Lung (tissue), 12 donors: ENCODE results near the gene FAM120B. TPM values are rescaled to one million over a fixed set of nuclear protein-coding genes. Genes with fewer than 3 reads are reported as not detected.

ENCODE experiments used
- ATAC-seq: fragments of 200-7000 bp; cut with Tn5 transposase; one replicate; pipeline ENCODE4 v1.9.1; 2020; ENCODE audit warnings: moderate number of reproducible peaks; ENCODE audit not compliant: insufficient read depth, low FRiP score
- DNase-seq, 3 donors: peaks; one replicate each; pipeline ENCODE4 v3.0.0-alpha.2; 2013 to 2017
- H3K27ac ChIP-seq, 2 donors: one replicate each; pipeline ENCODE4 v1.5.1; 2013; ENCODE audit warnings: mild to moderate bottlenecking in 2 of 2, moderate library complexity in 2 of 2, control low read depth in 1 of 2, inconsistent platforms in 1 of 2, low read depth in 1 of 2, low read length in 1 of 2
- H3K27me3 ChIP-seq, 3 donors: one replicate each; pipeline ENCODE4 v1.5.1; 2013; ENCODE audit warnings: low read length in 2 of 3; ENCODE audit not compliant: control insufficient read depth in 3 of 3, insufficient read depth in 3 of 3
- H3K36me3 ChIP-seq, 4 donors: one replicate each; pipeline ENCODE4 v1.5.1; 2013; ENCODE audit warnings: low read length in 4 of 4, mild to moderate bottlenecking in 1 of 4, moderate library complexity in 1 of 4; ENCODE audit not compliant: control insufficient read depth in 4 of 4, insufficient read depth in 4 of 4
- H3K4me1 ChIP-seq, 5 donors: one replicate each; pipeline ENCODE4 v1.5.1; 2013; ENCODE audit warnings: low read length in 5 of 5, mild to moderate bottlenecking in 2 of 5, moderate library complexity in 1 of 5; ENCODE audit not compliant: control insufficient read depth in 5 of 5, insufficient read depth in 5 of 5
- H3K4me3 ChIP-seq: one replicate; pipeline ENCODE4 v1.5.1; 2013; ENCODE audit warnings: mild to moderate bottlenecking, control low read depth, moderate library complexity
- H3K9ac ChIP-seq, 2 donors: one replicate each; pipeline ENCODE4 v1.5.1; 2013; ENCODE audit warnings: low read length in 2 of 2, control low read depth in 1 of 2; ENCODE audit not compliant: insufficient read depth in 1 of 2
- H3K9me3 ChIP-seq, 4 donors: one replicate each; pipeline ENCODE4 v1.5.1; 2013; ENCODE audit warnings: low read length in 3 of 4, mild to moderate bottlenecking in 1 of 4, moderate library complexity in 1 of 4; ENCODE audit not compliant: control insufficient read depth in 4 of 4, insufficient read depth in 3 of 4
- CTCF ChIP-seq: IDR thresholded peaks from 2 replicates; pipeline ENCODE4 v1.5.1; 2012; ENCODE audit warnings: mild to moderate bottlenecking; ENCODE audit errors: control extremely low read depth, extremely low read depth
- WGBS, 2 donors: extraction: QIAGEN DNeasy Blood & Tissue Kit; methylation state at CpG; one replicate each; pipeline ENCODE4 v1.1.7; 2013; 5-methylcytosine and 5-hydroxymethylcytosine counted together
- polyA plus RNA-seq, 2 donors: library from polyadenylated mRNA; stranded (reverse); fragments of 200-250 nt; gene quantifications; one replicate each; pipeline ENCODE4 v1.2.1, GENCODE V29; 2013
- total RNA-seq, 2 donors: library from RNA; depleted of rRNA in 1 of 2; stranded (reverse); fragments of >200 nt in 1 of 2; gene quantifications; one replicate each; pipeline ENCODE4 v1.2.1, GENCODE V29; 2014 to 2021
- donor health status: control.
- donor health status: control.
- donor health status: Bipolar disorder and iron deficiency.
- donor health status: healthy.
- donor health status: DM: yes; HTN: yes; CAD: no.

The FAM120B gene
- total and polyA plus RNA-seq, 4 donors, result 8.5 to 35.6 (median 20.7) TPM

GRCh38 chr6:170276369-170277057 is 30.0 kb upstream of the FAM120B start:
- Histone ChIP-seq H3K9me3 (no peaks in the 10 kb centered on the region), H3K36me3 (no peaks in the 10 kb centered on the region), H3K27me3 (peaks cover 0 to 6% (median 0%) of the 10 kb centered on the region in 3 donors), H3K4me1 (peaks cover 0 to 28% (median 7%) of the 10 kb centered on the region in 5 donors), H3K27ac (peak overlapping the region; percentile 35 to 69), H3K9ac (no peak overlapping the region), H3K4me3 (no peak overlapping the region)
- ATAC-seq, result no peak
- DNase-seq, result peak; percentile 75 to 92 (median 82)
- WGBS, 2 donors, result 74 to 81% methylated on average over 29 of the region's 29 CpGs
- no peak for TF ChIP-seq CTCF

- ATAC-seq (no peak), DNase-seq (no peak)
- no peak for TF ChIP-seq CTCF
- Histone ChIP-seq H3K9me3 (no peaks in the 10 kb centered on the region), H3K9ac (no peak overlapping the region), H3K4me3 (no peak overlapping the region), H3K27ac (no peak overlapping the region), H3K27me3 (peaks cover 0 to 13% (median 0%) of the 10 kb centered on the region in 3 donors), H3K36me3 (peaks cover 0 to 2% (median 0%) of the 10 kb centered on the region in 4 donors), H3K4me1 (peaks cover 0 to 28% (median 7%) of the 10 kb centered on the region in 5 donors)
- WGBS, 2 donors, result 44 to 62% methylated on average over 8 of the region's 8 CpGs
Observed at GRCh38 chr6:170277893-170278742, 28.4 kb upstream of the FAM120B start.

- DNase-seq (no peak), ATAC-seq (no peak)
- TF ChIP-seq CTCF, result no peak
- peaks cover 0 to 28% (median 7%) of the 10 kb centered on the region in 5 donors for H3K4me1 ChIP-seq
- no peak overlapping the region for H3K4me3 ChIP-seq
- H3K27me3 ChIP-seq, result peaks cover 0 to 13% (median 0%) of the 10 kb centered on the region in 3 donors
- no peaks in the 10 kb centered on the region for H3K9me3 ChIP-seq
- H3K36me3 ChIP-seq, result peaks cover 0 to 4% (median under 1%) of the 10 kb centered on the region in 4 donors
- WGBS, 2 donors, result 18 to 43% methylated on average over 9 of the region's 9 CpGs
- no peak overlapping the region for H3K9ac ChIP-seq
- no peak overlapping the region for H3K27ac ChIP-seq
Observed at GRCh38 chr6:170278743-170279094, 27.8 kb upstream of the FAM120B start.
